GM21786 (cell line): ENCODE measurements around the gene RNASE11.
"Not testable (repeated sequence)": the region's sequence is repeated elsewhere in the genome, so short reads cannot be mapped to it uniquely, and the experiment has no call there.

Experiments used
- ATAC-seq: cut with Tn5 transposase; IDR thresholded peaks from one replicate; pipeline ENCODE4 v1.9.1; 2021; ENCODE audit not compliant: unreplicated experiment

RNASE11 gene

DNA sequence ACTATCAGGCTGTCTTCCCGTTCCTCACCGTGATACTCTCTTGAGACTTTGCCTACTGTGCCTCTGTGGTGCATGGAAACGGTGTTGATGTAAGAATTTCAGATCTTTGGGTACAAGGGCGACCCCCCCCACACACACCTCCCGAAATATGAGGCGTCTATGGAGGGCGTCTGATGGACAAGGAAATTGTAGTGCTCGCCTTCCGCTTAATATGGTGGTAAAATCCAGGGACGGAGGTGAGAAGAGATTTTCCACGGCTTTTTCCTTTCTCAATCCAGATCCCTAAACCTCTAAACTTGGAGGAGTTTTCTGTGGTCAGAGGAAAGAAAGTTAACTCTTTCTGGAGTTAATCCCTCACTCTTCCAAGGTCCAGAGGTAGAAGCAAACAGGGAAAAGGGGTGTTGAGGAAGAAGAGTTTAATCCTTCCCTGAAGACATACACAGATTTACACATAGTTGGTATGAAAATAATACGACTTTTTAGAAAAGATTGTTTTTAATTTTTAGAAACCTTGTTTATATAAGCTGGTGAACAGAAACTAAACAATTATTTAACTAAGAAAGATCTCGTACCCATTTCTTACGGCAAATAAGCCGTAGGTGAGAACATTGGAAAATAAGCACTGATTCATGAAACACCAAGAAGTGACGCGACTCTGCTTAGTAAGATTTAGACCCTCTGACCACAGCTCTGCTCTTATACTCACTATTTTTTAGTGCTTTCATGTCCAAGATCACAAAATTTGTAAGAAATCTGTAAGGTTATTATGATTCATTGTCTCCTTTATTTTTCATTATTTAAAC, 26.4 kb upstream of the RNASE11 start:
- ATAC-seq = no peak

DNA sequence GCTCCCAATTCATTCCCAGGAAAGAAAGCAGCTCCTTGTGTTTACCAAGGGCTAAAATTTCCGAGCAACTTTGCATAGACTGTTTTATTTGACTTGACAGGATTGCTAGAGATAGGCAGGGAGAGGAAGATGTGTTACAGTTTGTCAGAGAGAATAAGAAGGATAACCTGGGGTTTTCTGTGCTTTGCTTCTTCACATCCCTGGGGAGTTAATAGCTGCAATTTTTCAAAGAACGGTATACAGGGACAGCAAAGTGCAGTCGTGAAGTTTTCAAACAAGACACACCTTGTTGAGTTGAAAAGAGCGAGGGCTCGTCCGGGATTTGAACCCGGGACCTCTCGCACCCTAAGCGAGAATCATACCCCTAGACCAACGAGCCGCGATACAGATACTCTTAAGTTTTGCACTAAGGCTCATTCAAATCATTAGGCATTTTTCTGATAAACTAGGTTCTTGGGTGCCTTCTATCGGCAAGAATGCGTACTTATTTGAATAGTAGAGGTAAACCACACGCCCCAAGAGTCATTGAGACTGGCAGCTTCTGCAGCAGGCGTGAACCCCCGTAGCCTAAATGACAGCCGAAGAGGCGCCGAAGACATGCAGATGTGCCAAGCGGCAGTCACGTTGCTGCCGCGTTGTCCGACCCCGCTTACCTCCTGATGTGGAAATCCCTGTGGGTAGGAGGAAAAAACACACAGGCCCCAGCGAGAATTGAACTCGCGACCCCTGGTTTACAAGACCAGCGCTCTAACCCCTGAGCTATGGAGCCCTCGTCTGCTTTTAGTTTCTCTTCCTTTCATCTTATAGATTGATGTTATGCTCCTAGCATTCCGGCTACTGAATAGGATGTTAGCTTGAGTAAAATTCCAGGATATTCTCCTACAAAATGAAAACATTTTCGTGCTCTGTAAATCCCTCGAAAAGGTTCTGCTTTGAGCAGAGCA, 25.6 kb upstream of the RNASE11 start:
- peak; percentile 60 for ATAC-seq

DNA sequence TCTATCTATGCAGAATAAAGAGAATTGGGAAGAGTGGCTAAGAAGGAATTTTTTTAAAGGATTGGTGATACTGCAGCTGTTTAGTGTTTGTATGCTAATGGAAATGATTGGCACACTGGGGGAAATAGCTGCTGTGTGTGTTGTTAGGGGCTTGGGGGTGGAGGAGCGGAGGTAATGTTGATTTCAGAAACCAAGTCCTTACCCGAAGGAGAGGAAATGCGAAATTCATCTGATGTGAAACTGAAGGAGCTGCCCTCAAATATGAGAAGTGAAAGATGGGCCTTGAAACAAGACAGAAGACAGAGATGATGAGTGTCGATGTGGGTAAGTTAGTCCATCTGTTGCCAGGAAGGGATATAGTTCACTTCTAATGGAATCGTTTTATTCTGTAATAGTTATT, 24.6 kb upstream of the RNASE11 start:
- peak; percentile 17 for ATAC-seq

DNA sequence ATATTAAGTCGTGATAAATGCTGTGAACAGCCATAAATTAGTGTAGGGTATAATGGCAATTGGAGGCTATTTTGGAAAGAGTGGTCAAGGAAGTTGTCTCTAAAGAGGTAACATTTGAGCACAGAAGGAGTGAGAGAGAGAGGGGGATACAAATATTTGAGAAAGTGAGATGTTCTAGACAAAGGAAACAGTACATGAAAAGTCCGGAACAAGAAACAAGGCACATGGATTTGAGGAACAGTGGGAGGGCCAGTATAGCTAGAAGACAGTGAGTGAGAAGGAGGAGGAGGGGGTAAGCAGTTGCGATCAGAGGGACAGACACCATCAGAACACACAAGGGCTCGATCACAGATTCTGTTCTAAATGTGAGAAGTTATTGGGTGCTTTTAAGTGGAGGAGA, 23.5 kb upstream of the RNASE11 start:
- ATAC-seq = no peak

DNA sequence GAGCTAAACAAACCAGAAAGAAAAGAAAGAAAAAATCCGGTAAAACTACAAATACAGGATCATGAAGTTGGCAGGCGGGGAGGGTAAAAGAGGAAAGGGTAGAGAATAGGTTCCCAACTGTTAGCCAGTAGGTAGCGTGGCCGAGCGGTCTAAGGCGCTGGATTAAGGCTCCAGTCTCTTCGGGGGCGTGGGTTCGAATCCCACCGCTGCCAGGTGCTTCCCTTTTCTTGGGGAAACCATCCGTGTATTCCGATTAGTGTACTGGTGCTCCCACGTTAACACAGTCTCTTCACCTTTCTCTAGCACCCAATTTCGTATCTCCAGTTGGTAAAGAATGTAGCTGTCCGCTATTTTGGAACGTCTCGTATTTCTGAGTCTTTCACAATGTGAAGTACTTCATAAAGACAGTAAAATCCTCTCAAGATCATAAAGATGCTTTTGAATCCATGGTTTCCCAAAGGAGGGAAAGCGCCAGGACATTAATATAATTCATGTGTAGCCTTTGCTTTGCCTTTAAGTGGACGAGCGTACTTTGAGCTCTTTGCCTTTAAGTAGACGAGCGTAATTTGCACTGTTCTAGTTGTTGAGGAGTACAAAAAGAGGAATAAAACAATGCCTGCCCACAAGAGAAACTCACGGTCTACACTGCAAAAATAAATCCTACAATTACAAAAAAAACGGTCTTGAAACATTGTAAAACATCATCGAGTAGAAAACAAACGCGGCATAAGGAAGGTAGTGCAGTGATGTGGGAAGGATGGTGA, 22.4 kb upstream of the RNASE11 start:
- no peak for ATAC-seq

DNA sequence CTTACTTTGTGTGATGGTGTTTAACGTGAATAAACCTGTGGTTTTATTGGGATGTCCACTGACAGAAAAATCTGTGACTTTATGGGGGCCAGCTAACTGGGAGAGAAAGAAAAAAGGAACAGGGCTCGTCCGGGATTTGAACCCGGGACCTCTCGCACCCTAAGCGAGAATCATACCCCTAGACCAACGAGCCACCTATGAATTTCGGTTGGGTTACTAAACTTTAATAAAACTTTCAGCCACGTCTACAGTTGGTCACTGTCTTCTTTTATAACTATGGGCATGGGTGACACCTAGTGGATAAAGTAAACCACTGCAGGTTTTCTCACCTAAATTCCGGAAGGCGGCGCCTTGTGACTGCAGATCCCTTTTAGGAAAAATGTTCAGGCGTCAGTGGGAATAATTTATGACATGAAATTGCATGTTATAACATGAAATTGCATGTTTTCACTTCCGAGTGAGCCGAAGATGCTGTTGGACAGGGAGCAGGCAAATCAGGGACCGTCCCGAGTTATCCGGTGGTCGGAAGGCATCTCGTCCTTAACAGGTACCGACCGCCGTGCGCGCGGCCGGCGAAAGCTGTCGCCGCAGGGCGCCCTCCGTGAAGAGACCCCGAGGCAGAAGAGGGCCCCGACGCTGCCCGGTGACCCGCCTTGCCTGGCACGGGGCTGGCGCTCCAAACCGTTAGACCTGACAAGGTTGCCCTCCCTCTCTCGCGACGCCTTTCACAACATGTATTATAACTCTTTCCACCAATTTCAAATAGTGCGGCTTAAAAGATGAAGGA, 21.6 kb upstream of the RNASE11 start:
- no peak for ATAC-seq

DNA sequence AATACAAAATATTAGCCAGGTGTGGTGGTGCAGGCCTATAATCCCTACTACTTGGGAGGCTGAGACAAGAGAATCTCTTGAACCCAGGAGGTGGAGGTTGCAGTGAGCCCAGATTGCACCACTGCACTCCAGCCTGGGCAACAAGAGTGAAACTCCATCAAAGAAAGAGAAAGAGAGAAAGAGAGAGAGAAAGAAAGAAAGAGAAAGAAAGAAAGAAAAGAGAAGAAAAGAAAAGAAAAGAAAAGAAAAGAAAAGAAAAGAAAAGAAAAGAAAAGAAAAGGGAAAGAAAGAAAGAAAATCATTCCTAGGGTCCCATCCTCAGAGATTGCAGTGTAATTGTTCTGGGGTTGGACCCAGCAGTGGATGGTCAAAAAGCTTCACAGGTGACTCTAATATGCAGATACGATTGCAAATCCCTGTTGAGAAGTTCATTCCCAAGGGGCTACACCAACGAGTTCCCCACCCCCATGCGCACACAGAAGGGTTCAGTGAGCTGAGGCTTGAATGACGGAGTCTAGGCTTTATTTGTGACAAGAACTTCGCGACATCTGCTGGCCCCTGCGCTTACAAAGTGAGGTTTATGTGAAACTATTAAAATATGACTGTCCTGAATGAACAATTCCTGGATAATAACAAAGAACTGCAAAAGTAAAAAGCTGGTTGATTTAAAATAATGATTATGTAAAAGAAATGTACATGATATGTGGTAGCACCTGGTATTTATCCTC, 20.7 kb upstream of the RNASE11 start:
- no peak for ATAC-seq

DNA sequence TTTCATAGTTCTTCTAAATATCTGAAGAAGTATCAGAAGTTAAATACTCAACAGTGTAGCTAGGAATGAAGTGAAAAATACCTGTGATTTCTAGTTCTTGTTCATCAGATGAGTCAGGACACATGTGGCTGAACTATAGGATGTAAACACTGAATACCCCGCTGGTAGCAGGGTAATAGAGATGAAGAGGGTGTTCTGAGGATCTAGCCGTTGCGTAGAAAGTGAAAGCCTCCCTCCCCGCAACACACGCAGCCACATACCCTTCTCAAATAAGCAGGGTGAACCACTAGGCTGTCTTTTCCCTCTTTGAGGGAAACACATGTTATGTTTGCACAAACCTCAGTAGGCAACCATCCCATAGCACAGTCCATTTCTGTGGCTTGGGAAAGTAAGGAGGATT, 19.8 kb upstream of the RNASE11 start:
- no peak for ATAC-seq

DNA sequence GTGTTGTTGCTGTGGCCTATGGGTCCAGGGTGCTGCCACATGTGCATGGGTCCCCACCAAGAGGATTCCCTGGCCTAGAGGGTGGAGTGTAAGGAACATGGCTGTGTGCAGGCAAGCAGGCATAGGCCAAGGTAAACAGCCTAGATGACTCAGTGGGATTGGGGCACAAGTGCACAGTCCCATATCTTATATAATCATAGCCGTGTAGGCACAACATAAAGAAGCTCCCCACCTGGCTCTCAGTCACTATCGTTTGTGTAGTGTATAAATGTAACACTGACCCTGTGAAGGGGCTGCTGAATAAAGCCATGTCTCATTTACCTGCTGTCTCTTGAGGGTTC, 19.1 kb upstream of the RNASE11 start:
- no peak for ATAC-seq

DNA sequence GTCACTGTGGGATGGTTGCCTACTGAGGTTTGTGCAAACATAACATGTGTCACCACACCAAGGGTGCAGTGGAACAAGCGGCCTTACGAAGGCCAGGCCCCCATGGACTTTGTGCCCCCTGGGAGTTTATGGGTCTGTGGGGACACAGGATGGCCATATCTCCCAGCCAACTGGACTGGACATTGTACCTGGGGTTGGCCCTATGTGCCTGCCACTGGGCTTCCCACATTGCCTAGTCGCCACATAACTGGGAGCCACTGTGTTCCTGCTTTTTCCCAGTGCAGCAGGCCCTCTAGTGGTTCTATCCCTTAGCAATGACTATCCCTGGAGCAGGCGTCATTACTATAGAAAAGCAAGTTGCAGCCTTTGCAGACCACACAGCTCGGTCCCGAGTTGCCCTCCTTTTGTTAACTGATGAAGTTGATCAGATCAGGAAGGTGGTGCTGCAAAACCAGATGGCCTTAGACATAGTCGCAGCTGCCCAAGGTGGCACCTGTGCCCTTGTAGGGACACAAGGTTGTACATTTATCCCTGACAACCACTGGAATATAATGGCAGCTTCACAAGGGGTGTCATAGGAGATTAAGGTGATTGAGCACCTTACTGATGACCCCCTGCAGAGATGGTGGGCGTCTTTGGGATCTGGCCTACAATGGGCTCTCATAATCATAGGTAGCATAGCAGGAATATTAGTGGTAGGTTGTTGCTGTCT, 18.5 kb upstream of the RNASE11 start:
- no peak for ATAC-seq

DNA sequence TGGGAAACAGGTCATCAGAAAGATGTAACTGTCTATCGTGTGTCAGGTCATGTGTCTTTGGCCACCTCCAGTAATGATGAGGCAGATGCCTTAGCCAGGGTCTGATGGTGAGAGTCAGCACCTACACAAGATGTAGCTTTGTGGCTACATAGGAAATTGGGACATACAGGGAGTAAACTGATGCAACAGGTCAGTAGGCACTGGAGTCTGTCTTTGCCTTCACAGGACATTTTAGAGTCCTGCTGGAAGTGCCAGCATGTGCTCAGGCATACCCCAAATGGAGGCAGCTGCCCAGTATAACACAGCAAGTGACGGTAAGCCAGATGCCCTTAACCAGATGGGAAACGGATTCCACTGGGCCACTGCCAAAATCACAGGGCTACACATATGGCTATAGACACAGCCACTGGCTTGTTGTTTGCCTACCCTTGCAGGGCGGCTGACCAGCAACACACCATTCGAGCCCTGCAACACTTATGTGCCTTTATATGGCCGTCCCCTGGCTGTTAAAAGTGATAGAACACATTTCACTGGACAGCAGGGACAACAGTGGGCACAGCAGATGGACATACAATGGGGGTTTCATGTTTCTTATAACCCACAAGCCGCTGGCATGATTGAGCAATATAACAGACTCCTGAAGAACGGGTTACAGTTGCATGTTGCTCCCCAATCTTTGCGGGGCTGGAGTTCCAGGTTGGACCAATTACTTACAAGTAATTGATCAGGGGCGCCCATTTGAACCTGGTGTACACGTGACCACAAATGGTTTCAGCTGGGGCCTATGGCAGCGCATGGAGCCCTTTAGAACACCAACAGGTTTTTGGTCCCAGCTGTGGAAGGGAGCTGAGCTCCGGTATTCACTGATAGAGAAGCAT, 16.3 kb upstream of the RNASE11 start:
- ATAC-seq = no peak

DNA sequence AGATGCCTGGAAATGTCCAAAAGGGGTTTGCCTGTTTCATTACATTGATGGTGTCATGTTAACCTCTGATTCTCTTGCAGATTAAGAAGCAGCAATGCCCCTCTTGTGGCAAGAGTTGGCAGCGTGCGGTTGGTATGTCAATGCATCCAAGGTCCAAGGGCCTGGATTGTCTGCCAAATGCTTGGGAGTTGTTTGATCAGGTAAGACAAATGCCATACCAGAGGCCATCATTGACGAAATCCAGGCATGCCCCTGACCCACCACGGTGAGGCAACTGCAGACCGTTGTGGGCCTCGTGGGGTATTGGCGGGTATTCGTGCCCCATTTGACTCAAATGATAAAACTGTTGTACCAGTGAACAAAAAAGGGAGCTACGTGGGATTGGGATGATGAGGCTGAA, 14.8 kb upstream of the RNASE11 start:
- no peak for ATAC-seq

DNA sequence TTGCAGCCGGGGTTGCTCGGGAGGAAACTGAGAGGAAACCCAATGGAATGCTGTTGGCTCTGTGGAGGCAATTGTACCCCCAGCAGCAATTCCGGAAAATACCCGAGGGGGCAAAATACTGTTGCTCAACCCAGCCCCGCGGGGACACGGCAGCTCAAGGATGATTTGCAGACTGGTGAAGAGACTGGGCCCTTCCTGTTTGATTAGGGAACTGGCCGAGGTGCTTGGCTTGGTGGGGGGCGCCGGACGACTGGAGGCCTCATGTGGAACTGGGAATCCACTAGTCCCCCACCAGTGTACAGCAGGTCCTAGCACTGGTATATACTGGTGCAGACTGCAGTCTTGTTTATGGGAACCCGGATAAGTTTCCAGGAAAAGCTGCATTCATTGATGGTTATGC, 13.7 kb upstream of the RNASE11 start:
- no peak for ATAC-seq

DNA sequence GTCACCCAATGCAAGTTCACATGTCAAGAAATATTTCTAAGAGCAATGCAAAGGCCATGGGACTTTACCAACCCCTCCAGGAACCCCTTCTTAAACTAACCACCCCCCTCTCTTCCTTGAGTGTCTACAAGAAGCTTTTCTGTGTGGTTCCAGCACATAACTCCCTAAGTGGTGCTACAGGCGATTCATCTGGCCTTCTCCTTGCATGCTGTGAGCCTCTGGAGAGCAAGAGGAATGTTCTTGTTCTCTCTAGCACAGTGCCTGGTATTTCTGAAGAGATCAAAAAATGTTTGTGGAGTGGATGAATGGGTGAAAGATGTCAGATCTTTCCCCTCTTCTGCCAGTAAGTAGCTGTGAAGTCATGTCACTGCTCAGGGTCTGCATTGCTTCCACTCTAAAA, 9.3 kb upstream of the RNASE11 start:
- no peak for ATAC-seq

DNA sequence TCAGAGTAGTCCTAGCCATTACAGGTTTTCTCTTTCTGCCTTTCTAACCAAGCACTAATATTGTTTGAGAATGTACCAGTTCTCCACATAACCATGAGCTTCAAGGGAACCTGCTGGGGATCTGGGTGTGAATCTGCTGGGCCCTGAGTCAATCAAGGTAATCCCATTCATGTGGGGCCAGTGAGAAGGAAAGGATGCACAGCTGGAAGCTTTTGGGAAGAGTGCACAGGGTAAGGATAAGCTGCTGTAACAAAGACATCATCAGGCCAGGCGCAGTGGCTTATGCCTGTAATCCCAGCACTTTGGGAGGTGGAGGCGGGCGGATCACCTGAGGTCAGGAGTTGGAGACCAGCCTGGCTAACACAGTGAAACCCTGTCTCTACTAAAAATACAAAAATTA, 7.9 kb upstream of the RNASE11 start:
- not testable (repeated sequence) for ATAC-seq

DNA sequence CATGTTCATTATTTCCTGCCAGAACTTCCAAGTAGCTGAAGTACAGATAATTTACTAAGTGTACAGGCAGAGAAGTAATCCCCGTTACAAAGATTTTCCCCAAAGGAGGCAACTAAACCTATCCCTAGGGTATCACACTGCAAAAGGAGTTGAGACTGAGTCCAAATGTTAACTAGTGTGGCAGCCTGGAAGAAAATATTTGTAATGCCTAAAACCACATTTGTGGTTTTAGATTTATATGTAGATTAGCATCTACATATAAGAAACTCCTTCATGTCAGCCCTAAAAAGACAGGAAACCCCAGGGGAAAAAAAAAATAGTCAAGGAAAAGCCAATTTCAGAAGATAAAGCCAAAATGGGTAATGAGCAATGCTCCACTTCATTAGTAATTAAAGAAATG, 4.8 kb upstream of the RNASE11 start:
- ATAC-seq = no peak

DNA sequence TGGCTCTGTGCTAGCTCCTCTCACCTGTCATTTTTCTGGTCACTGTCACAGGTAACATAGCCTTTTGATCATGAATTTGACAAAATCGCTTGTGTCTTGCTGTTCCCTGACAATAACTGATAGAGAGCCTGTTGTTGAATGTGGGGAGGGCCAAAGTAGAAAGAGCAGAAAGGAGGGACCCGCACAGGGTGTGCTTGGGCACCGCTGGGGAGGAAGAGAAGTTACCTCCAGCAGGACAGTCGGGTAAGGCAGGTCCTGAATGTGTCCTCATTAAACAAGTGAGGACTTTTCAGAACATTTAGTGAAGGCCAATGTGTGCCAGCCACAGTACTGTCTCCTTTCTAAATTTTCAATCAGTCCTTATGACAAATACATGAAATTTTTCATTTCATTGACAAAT, 3.4 kb upstream of the RNASE11 start, which contains the start of gene RNASE12:
Gene RNASE12 (minus strand): TSS at position 142 of the 400 bp plus-strand sequence. CDS start 653 bp downstream, outside the sequence.
- no peak for ATAC-seq

DNA sequence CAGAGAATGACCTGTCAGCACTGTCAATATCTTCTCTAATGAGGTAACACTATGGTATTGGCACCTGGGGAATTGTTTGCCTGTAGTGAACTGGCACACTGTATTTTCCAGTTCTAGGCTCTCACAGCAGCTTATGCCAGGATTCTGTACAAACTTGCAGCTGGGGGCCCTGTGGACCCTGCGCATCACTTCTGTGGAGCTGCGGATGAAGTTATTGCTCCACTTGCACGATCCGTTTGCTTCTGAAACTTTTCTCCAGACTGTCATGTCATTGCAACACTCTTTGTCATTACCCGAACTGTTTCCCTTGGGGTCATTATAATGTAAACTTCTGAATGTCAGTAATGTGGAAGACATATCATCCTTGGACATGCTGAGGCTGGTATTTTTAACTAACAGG, 3.9 kb downstream of the RNASE11 start:
- ATAC-seq = no peak
